ENCODE results near the gene NXN. TPM values are rescaled to one million over a fixed set of nuclear protein-coding genes. Genes with fewer than 3 reads are reported as not detected.
"Not testable (repeated sequence)": the region's sequence is repeated elsewhere in the genome, so short reads cannot be mapped to it uniquely, and the experiment has no call there.

Gene NXN
- total RNA-seq, 1 donor from 2014 or later, result 53.1 TPM

GRCh38 chr17:795721-796120 lies 183.9 kb downstream of the NXN start:
- no peak for TF ChIP-seq CTCF (IDR thresholded peaks at IDR 0.05; ENCODE audit: unreplicated experiment)
- H3K4me1 Mint-ChIP-seq (ENCODE audit: low read depth), result peaks cover 2% of the 10 kb centered on the region
- H3K4me3 Mint-ChIP-seq (ENCODE audit: low read depth), result no peak overlapping the region
- no peaks in the 10 kb centered on the region for H3K27me3 Mint-ChIP-seq
- DNase-seq (ENCODE audit: low spot score, unreplicated experiment), result no peak
- H3K9me3 Mint-ChIP-seq (ENCODE audit: low read depth), result no peaks in the 10 kb centered on the region
- H3K27ac Mint-ChIP-seq, result peak overlapping the region; percentile 41
- peaks cover 8% of the 10 kb centered on the region for H3K36me3 Mint-ChIP-seq (ENCODE audit: insufficient read depth)

GRCh38 chr17:795276-795675 lies 184.3 kb downstream of the NXN start:
- Mint-ChIP-seq H3K27me3 (no peaks in the 10 kb centered on the region), H3K4me1 (ENCODE audit: low read depth) (peaks cover 2% of the 10 kb centered on the region), H3K36me3 (ENCODE audit: insufficient read depth) (peaks cover 8% of the 10 kb centered on the region), H3K27ac (no peak overlapping the region), H3K4me3 (ENCODE audit: low read depth) (no peak overlapping the region), H3K9me3 (ENCODE audit: low read depth) (no peaks in the 10 kb centered on the region)
- no peak for DNase-seq (ENCODE audit: low spot score, unreplicated experiment)
- no peak for TF ChIP-seq CTCF (IDR thresholded peaks at IDR 0.05; ENCODE audit: unreplicated experiment)

- H3K4me3 Mint-ChIP-seq (ENCODE audit: low read depth), result no peak overlapping the region
- peaks cover 6% of the 10 kb centered on the region for H3K36me3 Mint-ChIP-seq (ENCODE audit: insufficient read depth)
- peaks cover 2% of the 10 kb centered on the region for H3K4me1 Mint-ChIP-seq (ENCODE audit: low read depth)
- peak; percentile 43 for DNase-seq (ENCODE audit: low spot score, unreplicated experiment)
- H3K9me3 Mint-ChIP-seq (ENCODE audit: low read depth), result no peaks in the 10 kb centered on the region
- TF ChIP-seq CTCF (IDR thresholded peaks at IDR 0.05; ENCODE audit: unreplicated experiment), result peak; percentile 88
- H3K27ac Mint-ChIP-seq, result peak overlapping the region; percentile 23
- no peaks in the 10 kb centered on the region for H3K27me3 Mint-ChIP-seq
Measured at GRCh38 chr17:794876-795275, 184.7 kb downstream of the NXN start.

- no peaks in the 10 kb centered on the region for H3K27me3 Mint-ChIP-seq
- DNase-seq (ENCODE audit: low spot score, unreplicated experiment), result no peak
- no peaks in the 10 kb centered on the region for H3K9me3 Mint-ChIP-seq (ENCODE audit: low read depth)
- no peak for TF ChIP-seq CTCF (IDR thresholded peaks at IDR 0.05; ENCODE audit: unreplicated experiment)
- no peak overlapping the region for H3K27ac Mint-ChIP-seq
- peaks cover 2% of the 10 kb centered on the region for H3K4me1 Mint-ChIP-seq (ENCODE audit: low read depth)
- H3K36me3 Mint-ChIP-seq (ENCODE audit: insufficient read depth), result peaks cover 14% of the 10 kb centered on the region
- no peak overlapping the region for H3K4me3 Mint-ChIP-seq (ENCODE audit: low read depth)
Measured at GRCh38 chr17:792277-792676, 187.3 kb downstream of the NXN start.

- Mint-ChIP-seq H3K9me3 (ENCODE audit: low read depth) (no peaks in the 10 kb centered on the region), H3K36me3 (ENCODE audit: insufficient read depth) (peaks cover 14% of the 10 kb centered on the region), H3K4me3 (ENCODE audit: low read depth) (no peak overlapping the region), H3K4me1 (ENCODE audit: low read depth) (peaks cover 2% of the 10 kb centered on the region), H3K27me3 (no peaks in the 10 kb centered on the region), H3K27ac (no peak overlapping the region)
- no peak for TF ChIP-seq CTCF (IDR thresholded peaks at IDR 0.05; ENCODE audit: unreplicated experiment)
- no peak for DNase-seq (ENCODE audit: low spot score, unreplicated experiment)
Measured at GRCh38 chr17:791829-792228, 187.7 kb downstream of the NXN start.

GRCh38 chr17:790874-791247 lies 188.7 kb downstream of the NXN start:
- not testable (repeated sequence) for DNase-seq (ENCODE audit: low spot score, unreplicated experiment); H3K4me1 Mint-ChIP-seq (ENCODE audit: low read depth); H3K4me3 Mint-ChIP-seq (ENCODE audit: low read depth); H3K27ac Mint-ChIP-seq; H3K9me3 Mint-ChIP-seq (ENCODE audit: low read depth); H3K27me3 Mint-ChIP-seq
- H3K36me3 Mint-ChIP-seq (ENCODE audit: insufficient read depth), result peaks cover 14% of the 10 kb centered on the region

- not testable (repeated sequence) for H3K9me3 Mint-ChIP-seq (ENCODE audit: low read depth); H3K4me3 Mint-ChIP-seq (ENCODE audit: low read depth); H3K27me3 Mint-ChIP-seq; H3K4me1 Mint-ChIP-seq (ENCODE audit: low read depth); DNase-seq (ENCODE audit: low spot score, unreplicated experiment); H3K27ac Mint-ChIP-seq
- H3K36me3 Mint-ChIP-seq (ENCODE audit: insufficient read depth), result peaks cover 14% of the 10 kb centered on the region
Measured at GRCh38 chr17:789931-790873, 189.4 kb downstream of the NXN start.

All from progenitor cell of endocrine pancreas (in vitro differentiated cells).